ENCODE data around the gene PIK3R6. TPM values are rescaled to one million over a fixed set of nuclear protein-coding genes. Genes with fewer than 3 reads are reported as not detected.
"Not testable (repeated sequence)": the region's sequence is repeated elsewhere in the genome, so short reads cannot be mapped to it uniquely, and the experiment has no call there.

PIK3R6 gene
- total RNA-seq, 1 experiment from 2014 or later: not detected

- no peak for DNase-seq (ENCODE audit: low spot score)
- in situ Hi-C loops (cut with HindIII; ENCODE audit: low sequenced_read_pairs): no loop called here
Measured at GRCh38 chr17:8859027-8859803, 8.3 kb downstream of the PIK3R6 start.

DNA sequence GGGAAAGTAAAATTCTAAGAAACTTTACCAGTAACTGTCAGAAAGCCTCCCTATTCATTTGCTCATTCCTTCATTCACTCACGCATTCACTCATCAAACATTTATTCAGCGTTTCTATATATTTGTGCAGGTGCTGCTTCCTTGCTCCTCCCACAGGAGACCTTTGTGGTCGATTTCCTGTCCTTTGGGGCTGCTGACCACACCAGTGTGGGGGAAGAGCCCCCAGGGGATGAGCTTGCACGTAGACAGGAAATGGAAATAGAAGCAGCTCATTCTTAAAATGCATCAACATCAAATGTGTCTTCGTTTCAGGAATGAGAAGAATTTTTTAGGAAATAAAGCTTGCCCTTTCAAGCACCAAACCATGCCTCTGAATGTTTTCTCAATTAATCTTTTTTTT is 9.6 kb downstream of the PIK3R6 start:
- no peak for DNase-seq (ENCODE audit: low spot score)
- in situ Hi-C loops (cut with HindIII; ENCODE audit: low sequenced_read_pairs): no loop called here

DNA sequence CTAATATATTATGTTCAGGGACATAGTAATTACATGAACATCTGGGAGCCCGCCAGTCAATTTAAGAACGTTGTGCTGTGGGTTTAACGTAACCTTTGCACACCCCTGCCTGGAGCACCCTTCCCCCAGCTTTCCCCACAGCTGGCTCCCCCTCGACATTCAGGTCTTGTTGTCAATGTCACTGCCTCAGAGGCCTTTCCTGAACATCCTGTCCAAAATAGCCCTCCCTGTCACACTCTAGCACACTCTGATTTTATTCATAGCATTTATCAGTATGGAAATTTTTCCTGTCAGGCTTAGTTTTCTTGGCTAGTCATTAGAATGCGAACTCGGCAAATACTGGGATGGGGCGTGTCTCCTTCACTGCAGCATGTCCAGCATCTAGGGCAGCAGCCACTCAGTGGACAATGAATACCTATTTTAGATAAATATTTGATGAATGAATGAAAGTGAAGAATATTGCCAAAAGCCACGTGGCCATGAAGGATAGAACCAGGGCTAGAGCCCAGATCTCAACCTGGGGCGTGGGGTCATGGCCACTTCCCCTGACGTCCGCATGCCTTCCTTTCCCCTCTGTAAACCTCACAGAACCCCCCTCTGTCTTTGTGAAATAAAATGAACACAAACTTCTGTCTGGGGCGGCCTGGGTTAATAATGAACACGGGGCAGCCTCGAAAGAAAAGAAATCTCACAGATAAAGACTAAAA is 10.5 kb downstream of the PIK3R6 start:
- no peak for DNase-seq (ENCODE audit: low spot score)
- in situ Hi-C loops (cut with HindIII; ENCODE audit: low sequenced_read_pairs): no loop called here

- DNase-seq (ENCODE audit: low spot score); in situ Hi-C loops (cut with HindIII; ENCODE audit: low sequenced_read_pairs): not testable (repeated sequence)
Measured at GRCh38 chr17:8856205-8856603, 11.3 kb downstream of the PIK3R6 start.

- in situ Hi-C loops (cut with HindIII; ENCODE audit: low sequenced_read_pairs): no loop called here
- no peak for DNase-seq (ENCODE audit: low spot score)
Measured at GRCh38 chr17:8855477-8856204, 11.8 kb downstream of the PIK3R6 start.

- in situ Hi-C loops (cut with HindIII; ENCODE audit: low sequenced_read_pairs): no loop called here
- DNase-seq (ENCODE audit: low spot score): no peak
Measured at GRCh38 chr17:8851600-8851999, 15.9 kb downstream of the PIK3R6 start.

GRCh38 chr17:8849311-8850041 is 18.0 kb downstream of the PIK3R6 start:
- DNase-seq (ENCODE audit: low spot score): no peak
- in situ Hi-C loops (cut with HindIII; ENCODE audit: low sequenced_read_pairs): no loop called here

DNA sequence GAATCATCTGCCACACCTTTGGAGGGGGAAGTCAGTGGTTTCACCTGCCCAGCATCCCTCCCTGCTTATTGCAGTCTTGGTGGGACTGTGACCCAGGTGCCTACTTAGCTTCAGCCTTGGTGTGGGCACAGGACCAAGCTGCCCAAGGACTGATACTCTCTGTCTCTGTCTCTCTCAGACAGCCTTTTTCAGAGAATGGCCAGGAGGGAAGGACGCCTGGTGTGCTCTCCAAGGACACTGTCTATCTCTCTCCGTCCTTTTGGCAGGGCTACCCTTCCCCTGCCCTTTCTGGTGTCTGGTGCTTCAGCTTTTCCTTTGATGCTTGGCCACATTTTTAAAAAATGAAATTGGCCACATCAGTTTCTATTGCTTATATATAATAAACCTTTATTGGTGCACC is 19.6 kb downstream of the PIK3R6 start:
- in situ Hi-C loops (cut with HindIII; ENCODE audit: low sequenced_read_pairs): no loop called here

DNA sequence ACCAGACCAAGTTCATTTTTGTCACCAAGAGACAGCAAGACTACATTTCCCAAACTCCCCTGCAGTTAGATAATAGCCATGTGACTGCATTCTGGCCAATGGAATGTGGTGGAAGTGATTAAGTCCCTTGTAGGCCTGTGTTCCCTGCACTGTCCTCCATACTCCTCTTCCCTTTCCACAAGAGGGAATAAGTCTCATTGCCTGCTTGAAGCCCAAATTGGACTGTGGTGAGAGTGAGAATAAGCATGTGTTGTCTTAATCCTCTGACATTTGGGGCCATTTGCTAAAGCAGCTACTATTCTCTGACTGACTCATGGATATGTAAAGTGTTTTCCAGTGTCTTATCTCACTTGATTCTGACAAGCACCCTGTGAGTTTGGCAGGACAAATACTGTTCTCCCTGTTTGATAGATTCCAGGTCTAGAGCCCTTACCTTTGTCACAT is 20.7 kb downstream of the PIK3R6 start:
- in situ Hi-C loops (cut with HindIII; ENCODE audit: low sequenced_read_pairs): no loop called here
- DNase-seq (ENCODE audit: low spot score): peak; percentile 14

More for the DNA sequence above, 19.6 kb downstream of the PIK3R6 start:
- DNase-seq (ENCODE audit: low spot score): no peak

- in situ Hi-C loops (cut with HindIII; ENCODE audit: low sequenced_read_pairs): no loop called here
- DNase-seq (ENCODE audit: low spot score): no peak
Measured at GRCh38 chr17:8844229-8845218, 22.9 kb downstream of the PIK3R6 start.

DNA sequence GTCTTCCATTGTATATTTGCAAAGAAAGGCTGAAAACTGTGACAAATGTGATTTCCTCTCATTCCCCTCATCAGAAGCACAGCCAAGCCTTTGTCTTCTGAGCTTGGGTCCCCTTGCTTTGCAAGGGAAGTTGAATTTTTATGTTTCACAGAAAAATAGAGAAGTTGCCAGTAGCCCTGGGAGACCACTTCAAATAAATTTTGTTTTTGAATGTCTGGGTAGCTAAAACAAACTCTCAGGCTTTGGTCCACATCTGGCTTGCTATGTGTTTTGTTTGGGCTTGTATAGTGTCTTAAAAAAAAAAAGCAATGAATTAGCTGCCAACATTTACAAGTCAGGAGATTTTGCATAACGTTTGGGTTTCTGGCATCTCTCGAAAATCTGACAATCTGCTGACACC is 24.1 kb downstream of the PIK3R6 start:
- in situ Hi-C loops (cut with HindIII; ENCODE audit: low sequenced_read_pairs): no loop called here
- DNase-seq (ENCODE audit: low spot score): no peak

GRCh38 chr17:8841844-8842243 is 25.6 kb downstream of the PIK3R6 start:
- in situ Hi-C loops (cut with HindIII; ENCODE audit: low sequenced_read_pairs): no loop called here
- DNase-seq (ENCODE audit: low spot score): no peak

GRCh38 chr17:8839410-8839935 is 28.0 kb downstream of the PIK3R6 start:
- in situ Hi-C loops (cut with HindIII; ENCODE audit: low sequenced_read_pairs): no loop called here

GRCh38 chr17:8838551-8839095 is 28.9 kb downstream of the PIK3R6 start:
- no peak for DNase-seq (ENCODE audit: low spot score)
- in situ Hi-C loops (cut with HindIII; ENCODE audit: low sequenced_read_pairs): no loop called here

More at GRCh38 chr17:8839410-8839935, 28.0 kb downstream of the PIK3R6 start:
- DNase-seq (ENCODE audit: low spot score): no peak

DNA sequence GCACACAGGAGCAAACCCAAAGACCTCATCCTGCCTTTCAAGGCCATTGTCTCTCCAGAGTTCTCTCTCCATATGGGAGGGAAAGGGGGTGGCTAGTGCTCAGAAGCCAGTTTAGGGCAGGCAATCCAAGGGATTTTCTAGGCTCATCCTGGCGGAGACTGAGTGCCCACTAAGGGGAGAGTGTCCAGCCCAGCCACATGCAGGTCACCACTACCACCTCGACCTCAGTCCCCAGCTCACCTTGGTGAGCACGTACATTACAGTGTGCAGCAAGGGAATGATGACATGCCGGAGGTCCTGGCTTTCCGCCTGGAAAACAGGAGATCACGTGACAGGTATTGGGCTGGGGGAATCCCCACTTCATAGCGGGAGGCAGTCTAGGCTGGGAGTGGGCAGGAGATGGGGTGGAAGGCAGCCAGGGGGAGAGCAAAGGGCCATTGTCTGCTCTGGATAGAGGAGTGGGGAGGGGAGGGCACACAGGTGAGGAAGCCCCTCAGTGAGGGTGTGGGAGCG is 29.9 kb downstream of the PIK3R6 start:
- DNase-seq (ENCODE audit: low spot score): no peak
- in situ Hi-C loops (cut with HindIII; ENCODE audit: low sequenced_read_pairs): no loop called here

DNA sequence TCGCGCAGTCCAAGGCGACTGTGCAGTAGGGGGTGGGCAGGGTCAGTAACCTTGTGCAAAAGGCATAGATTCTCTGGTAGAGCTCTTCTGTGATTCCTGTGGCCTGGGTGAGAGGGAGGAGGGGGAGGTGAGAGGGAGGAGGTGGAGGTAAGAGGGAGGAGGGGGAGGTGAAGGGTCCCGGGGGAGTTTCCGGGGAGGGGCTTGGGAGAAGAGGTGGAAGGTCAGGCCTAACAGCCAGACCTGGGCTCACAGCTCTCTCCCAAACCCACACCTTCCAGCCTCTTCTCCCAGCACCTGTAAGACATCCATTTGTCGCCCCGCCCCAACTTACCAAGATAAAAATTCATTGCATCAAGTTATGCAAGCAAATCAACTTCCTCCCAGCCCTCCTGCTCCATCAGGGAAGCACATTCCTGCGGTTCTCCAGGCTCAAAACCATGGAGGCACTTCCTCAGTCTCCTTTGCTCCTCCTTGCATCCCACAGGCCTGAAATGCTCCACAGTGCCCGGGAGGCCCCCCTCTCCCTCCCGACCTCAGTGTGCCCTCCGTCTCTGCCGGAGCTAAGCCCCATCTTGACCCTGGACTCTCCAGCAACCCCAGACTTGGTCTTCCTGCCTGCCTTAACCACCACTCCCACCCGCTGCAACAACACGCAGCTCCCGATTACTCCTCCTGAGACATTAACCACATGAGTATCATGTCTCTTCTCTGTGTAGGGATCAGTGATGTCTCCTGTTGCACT is 30.5 kb downstream of the PIK3R6 start:
- no peak for DNase-seq (ENCODE audit: low spot score)
- in situ Hi-C loops (cut with HindIII; ENCODE audit: low sequenced_read_pairs): no loop called here
